NCI-H1092 (cell line): ENCODE measurements around the gene IL17F.
A peak's percentile ranks its signal among the peaks of the same experiment; 100 is the strongest.
"Not testable (repeated sequence)": the region's sequence is repeated elsewhere in the genome, so short reads cannot be mapped to it uniquely, and the experiment has no call there.

ENCODE experiments used
- DNase-seq: peaks from one replicate; lab custom pipeline; 2025; lab: John Stamatoyannopoulos, UW

The IL17F gene

GRCh38 chr6:52245425-52245824, 1.1 kb upstream of the IL17F start:
- DNase-seq: no peak

- peak; percentile 22 for DNase-seq
Measured at GRCh38 chr6:52243282-52243893, 912 bp downstream of the IL17F start.

GRCh38 chr6:52241819-52242218, 2.5 kb downstream of the IL17F start:
- no peak for DNase-seq

GRCh38 chr6:52233975-52234823, 10.1 kb downstream of the IL17F start:
- peak; percentile 1 for DNase-seq

- no peak for DNase-seq
Measured at GRCh38 chr6:52233005-52233404, 11.3 kb downstream of the IL17F start.

GRCh38 chr6:52231406-52232127, 12.7 kb downstream of the IL17F start:
- DNase-seq: no peak

GRCh38 chr6:52230685-52231084, 13.6 kb downstream of the IL17F start:
- no peak for DNase-seq

- no peak for DNase-seq
Measured at GRCh38 chr6:52227495-52227894, 16.8 kb downstream of the IL17F start.

- DNase-seq: no peak
Measured at GRCh38 chr6:52221302-52221701, 23.0 kb downstream of the IL17F start.

- DNase-seq: no peak
Measured at GRCh38 chr6:52217761-52218160, 26.5 kb downstream of the IL17F start.

GRCh38 chr6:52216932-52217575, 27.2 kb downstream of the IL17F start:
- DNase-seq: no peak

- no peak for DNase-seq
Measured at GRCh38 chr6:52215787-52216186, 28.5 kb downstream of the IL17F start.

GRCh38 chr6:52213127-52213526, 31.2 kb downstream of the IL17F start:
- no peak for DNase-seq

GRCh38 chr6:52210227-52210626, 34.1 kb downstream of the IL17F start:
- no peak for DNase-seq

- DNase-seq: no peak
Measured at GRCh38 chr6:52209770-52210169, 34.5 kb downstream of the IL17F start.

GRCh38 chr6:52208612-52209011, 35.7 kb downstream of the IL17F start:
- no peak for DNase-seq

- DNase-seq: no peak
Measured at GRCh38 chr6:52207066-52207465, 37.2 kb downstream of the IL17F start.

- no peak for DNase-seq
Measured at GRCh38 chr6:52201493-52201892, 42.8 kb downstream of the IL17F start.

- no peak for DNase-seq
Measured at GRCh38 chr6:52201046-52201445, 43.3 kb downstream of the IL17F start.

GRCh38 chr6:52200088-52200487, 44.2 kb downstream of the IL17F start:
- DNase-seq: not testable (repeated sequence)

GRCh38 chr6:52195886-52196285, 48.4 kb downstream of the IL17F start:
- no peak for DNase-seq

- no peak for DNase-seq
Measured at GRCh38 chr6:52191824-52192223, 52.5 kb downstream of the IL17F start.
